ENCODE data around the gene PLPPR1. TPM values are rescaled to one million over a fixed set of nuclear protein-coding genes. Genes with fewer than 3 reads are reported as not detected.

PLPPR1 gene
- polyA plus RNA-seq, 1 of the 3 experiments (the other 2 are of a cell fraction) = not detected

DNA sequence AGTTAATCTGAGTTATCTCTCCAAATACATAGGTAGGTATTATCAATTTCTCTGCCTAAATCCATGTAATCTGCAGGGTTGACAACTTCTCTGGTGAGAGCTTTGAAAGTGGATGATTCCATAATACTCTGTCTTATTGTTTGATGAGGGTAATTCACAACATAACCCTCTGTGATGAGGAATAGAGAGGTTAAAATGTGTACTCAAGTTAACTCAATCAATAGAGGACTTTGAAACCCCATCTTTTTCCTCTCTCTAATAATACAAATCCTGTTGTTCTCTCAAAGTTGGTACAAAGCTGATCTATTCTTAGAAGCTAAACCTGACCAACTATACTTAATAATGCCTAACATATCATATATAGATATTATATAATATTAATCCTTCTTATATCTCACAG, 100.1 kb downstream of the PLPPR1 start (continued):
- TF ChIP-seq SIN3A (IDR thresholded peaks at IDR 0.05; ENCODE audit: borderline replicate concordance, low read depth, low read length) = no peak
- TF ChIP-seq, protein P1, sequence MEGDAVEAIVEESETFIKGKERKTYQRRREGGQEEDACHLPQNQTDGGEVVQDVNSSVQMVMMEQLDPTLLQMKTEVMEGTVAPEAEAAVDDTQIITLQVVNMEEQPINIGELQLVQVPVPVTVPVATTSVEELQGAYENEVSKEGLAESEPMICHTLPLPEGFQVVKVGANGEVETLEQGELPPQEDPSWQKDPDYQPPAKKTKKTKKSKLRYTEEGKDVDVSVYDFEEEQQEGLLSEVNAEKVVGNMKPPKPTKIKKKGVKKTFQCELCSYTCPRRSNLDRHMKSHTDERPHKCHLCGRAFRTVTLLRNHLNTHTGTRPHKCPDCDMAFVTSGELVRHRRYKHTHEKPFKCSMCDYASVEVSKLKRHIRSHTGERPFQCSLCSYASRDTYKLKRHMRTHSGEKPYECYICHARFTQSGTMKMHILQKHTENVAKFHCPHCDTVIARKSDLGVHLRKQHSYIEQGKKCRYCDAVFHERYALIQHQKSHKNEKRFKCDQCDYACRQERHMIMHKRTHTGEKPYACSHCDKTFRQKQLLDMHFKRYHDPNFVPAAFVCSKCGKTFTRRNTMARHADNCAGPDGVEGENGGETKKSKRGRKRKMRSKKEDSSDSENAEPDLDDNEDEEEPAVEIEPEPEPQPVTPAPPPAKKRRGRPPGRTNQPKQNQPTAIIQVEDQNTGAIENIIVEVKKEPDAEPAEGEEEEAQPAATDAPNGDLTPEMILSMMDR (IDR thresholded peaks at IDR 0.05) = no peak

DNA sequence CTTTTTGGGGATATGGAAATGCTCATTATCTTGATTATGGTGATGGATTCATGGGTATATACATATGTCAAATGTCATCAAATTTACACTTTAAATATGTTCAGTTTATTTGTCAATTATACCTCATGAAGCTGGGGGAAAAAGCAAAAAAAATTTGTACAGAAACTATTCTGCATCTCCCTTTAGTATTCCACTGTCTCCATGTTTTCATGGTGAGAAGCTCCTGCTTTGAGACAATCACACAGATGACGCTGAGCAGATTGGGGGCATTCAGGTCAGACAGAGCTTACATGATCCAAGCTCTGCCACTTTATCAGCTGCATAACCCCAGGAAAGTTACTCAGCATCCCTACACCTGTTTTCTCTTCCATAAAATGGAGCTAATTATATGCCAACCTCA, 101.5 kb downstream of the PLPPR1 start:
- ChIA-PET CTCF (interaction anchor here (2.4 kb wide), 1 partner anchor 11 kb away, joined by 17 read pairs; no protein-coding TSS in a partner anchor), POLR2A (no interaction called here)
- H3K4me3 ChIP-seq (ENCODE audit: low read depth in 2 of 2, low read length in 1 of 2) = no peak overlapping the region
- H3K4me2 ChIP-seq = no peak overlapping the region
- H3K9me3 ChIP-seq = no peaks in the 10 kb centered on the region
- WGBS (ENCODE audit: low lambda C conversion rate) = 0% methylated on average over 1 of the region's 1 CpG
- H2AFZ ChIP-seq (ENCODE audit: low read depth) = no peak overlapping the region
- H3F3A ChIP-seq (replicated peaks; ENCODE audit: insufficient read depth) = no peaks in the 10 kb centered on the region
- H3K79me2 ChIP-seq (ENCODE audit: insufficient read depth) = no peaks in the 10 kb centered on the region
- no peaks in the 10 kb centered on the region for H3K27me3 ChIP-seq (ENCODE audit: insufficient read depth)
- DNase-seq = no peak
- H3K27ac ChIP-seq (ENCODE audit: low read depth in 2 of 2, low read length in 1 of 2) = no peak overlapping the region
- no peaks in the 10 kb centered on the region for H3K36me3 ChIP-seq (replicated peaks in 1 of 2; ENCODE audit: control insufficient read depth in 1 of 2, insufficient read depth in 2 of 2, low read length in 1 of 2)
- H3K4me1 ChIP-seq (ENCODE audit: control insufficient read depth in 1 of 2, insufficient read depth in 2 of 2, low read depth in 1 of 2, low read length in 1 of 2) = no peaks in the 10 kb centered on the region
- no peak overlapping the region for H3K9ac ChIP-seq
- no peak for TF ChIP-seq RFX5 (IDR thresholded peaks at IDR 0.05; ENCODE audit: low read length)
- TF ChIP-seq CHD2 (IDR thresholded peaks at IDR 0.05; ENCODE audit: low read length, partially characterized antibody) = no peak
- TF ChIP-seq, protein P1 (IDR thresholded peaks at IDR 0.05) = no peak
- no peak for TF ChIP-seq RXRA (IDR thresholded peaks at IDR 0.05; ENCODE audit: borderline replicate concordance, low read depth)
- TF ChIP-seq FOXM1 (IDR thresholded peaks at IDR 0.05; ENCODE audit: low read depth) = no peak
- H3K9me2 ChIP-seq = no peaks in the 10 kb centered on the region
- no peaks in the 10 kb centered on the region for H4K20me1 ChIP-seq (ENCODE audit: insufficient read depth)

DNA sequence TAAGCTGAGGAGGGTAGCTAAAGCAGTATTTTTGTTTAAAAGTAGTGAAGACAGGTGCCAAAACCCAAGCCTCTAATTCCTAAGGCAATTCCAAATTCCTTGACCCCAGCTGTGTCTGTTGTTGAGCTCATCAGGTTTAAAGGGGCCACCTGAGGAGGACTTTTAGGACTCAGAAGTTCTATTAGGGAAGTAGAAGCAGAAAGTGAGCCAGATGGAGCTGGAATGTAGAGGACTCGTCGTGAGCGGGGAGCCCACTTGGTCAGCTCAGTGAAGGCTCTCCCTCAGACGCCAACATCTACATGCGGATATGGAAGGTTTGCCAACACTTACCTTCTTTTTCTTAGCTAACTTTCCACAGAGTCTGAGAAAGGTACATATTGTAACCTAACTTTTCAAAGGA, 102.8 kb downstream of the PLPPR1 start:
- Histone ChIP-seq H2AFZ (ENCODE audit: low read depth) (no peak overlapping the region), H3F3A (replicated peaks; ENCODE audit: insufficient read depth) (no peaks in the 10 kb centered on the region), H3K9me3 (no peaks in the 10 kb centered on the region), H3K27ac (ENCODE audit: low read depth in 2 of 2, low read length in 1 of 2) (no peak overlapping the region), H3K9ac (no peak overlapping the region), H3K36me3 (replicated peaks in 1 of 2; ENCODE audit: control insufficient read depth in 1 of 2, insufficient read depth in 2 of 2, low read length in 1 of 2) (no peaks in the 10 kb centered on the region), H3K4me1 (ENCODE audit: control insufficient read depth in 1 of 2, insufficient read depth in 2 of 2, low read depth in 1 of 2, low read length in 1 of 2) (no peaks in the 10 kb centered on the region), H3K4me2 (no peak overlapping the region), H4K20me1 (ENCODE audit: insufficient read depth) (no peaks in the 10 kb centered on the region), H3K79me2 (ENCODE audit: insufficient read depth) (no peaks in the 10 kb centered on the region), H3K4me3 (ENCODE audit: low read depth in 2 of 2, low read length in 1 of 2) (no peak overlapping the region), H3K9me2 (no peaks in the 10 kb centered on the region), H3K27me3 (ENCODE audit: insufficient read depth) (no peaks in the 10 kb centered on the region)
- CTCF ChIA-PET = interaction anchor here (2.4 kb wide), 1 partner anchor 12 kb away, joined by 17 read pairs; no protein-coding TSS in a partner anchor
- no peak for DNase-seq
- POLR2A ChIA-PET = no interaction called here
- TF ChIP-seq, protein P2, sequence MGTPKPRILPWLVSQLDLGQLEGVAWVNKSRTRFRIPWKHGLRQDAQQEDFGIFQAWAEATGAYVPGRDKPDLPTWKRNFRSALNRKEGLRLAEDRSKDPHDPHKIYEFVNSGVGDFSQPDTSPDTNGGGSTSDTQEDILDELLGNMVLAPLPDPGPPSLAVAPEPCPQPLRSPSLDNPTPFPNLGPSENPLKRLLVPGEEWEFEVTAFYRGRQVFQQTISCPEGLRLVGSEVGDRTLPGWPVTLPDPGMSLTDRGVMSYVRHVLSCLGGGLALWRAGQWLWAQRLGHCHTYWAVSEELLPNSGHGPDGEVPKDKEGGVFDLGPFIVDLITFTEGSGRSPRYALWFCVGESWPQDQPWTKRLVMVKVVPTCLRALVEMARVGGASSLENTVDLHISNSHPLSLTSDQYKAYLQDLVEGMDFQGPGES (IDR thresholded peaks at IDR 0.05; ENCODE audit: low read depth, low read length) = no peak
- TF ChIP-seq FOXJ3 (CRISPR knock-in tag; IDR thresholded peaks at IDR 0.05) (no peak), GATA2 (CRISPR knock-in tag; IDR thresholded peaks at IDR 0.05) (no peak), JUND (IDR thresholded peaks at IDR 0.05) (no peak), RXRA (IDR thresholded peaks at IDR 0.05; ENCODE audit: borderline replicate concordance, low read depth) (no peak), NFIC (IDR thresholded peaks at IDR 0.05; ENCODE audit: borderline replicate concordance) (no peak), ELF1 (IDR thresholded peaks at IDR 0.05) (no peak), MXI1 (IDR thresholded peaks at IDR 0.05; ENCODE audit: low read depth, low read length) (no peak), RCOR1 (IDR thresholded peaks at IDR 0.05; ENCODE audit: low read length) (no peak), TAF1 (IDR thresholded peaks at IDR 0.05; ENCODE audit: borderline replicate concordance, low read depth, low read length) (no peak), MEF2A (IDR thresholded peaks at IDR 0.05; ENCODE audit: borderline replicate concordance, low read depth) (no peak), CHD2 (IDR thresholded peaks at IDR 0.05; ENCODE audit: low read length, partially characterized antibody) (no peak), YY1 (IDR thresholded peaks at IDR 0.05; ENCODE audit: low read depth) (no peak), SIN3A (IDR thresholded peaks at IDR 0.05; ENCODE audit: borderline replicate concordance, low read depth, low read length) (no peak)
- WGBS (ENCODE audit: low lambda C conversion rate) = 22% methylated on average over 5 of the region's 5 CpGs
